Activated CD4-positive, alpha-beta T cell treated with anti-CD3 and anti-CD28 coated beads, Interleukin-2, amount 50 U/mL, for 16 hours (primary cell): ENCODE results near the gene USP46.

Source experiments
- DNase-seq: peaks from one replicate; pipeline ENCODE4 v3.0.0-alpha.2; 2020

Gene USP46

DNA sequence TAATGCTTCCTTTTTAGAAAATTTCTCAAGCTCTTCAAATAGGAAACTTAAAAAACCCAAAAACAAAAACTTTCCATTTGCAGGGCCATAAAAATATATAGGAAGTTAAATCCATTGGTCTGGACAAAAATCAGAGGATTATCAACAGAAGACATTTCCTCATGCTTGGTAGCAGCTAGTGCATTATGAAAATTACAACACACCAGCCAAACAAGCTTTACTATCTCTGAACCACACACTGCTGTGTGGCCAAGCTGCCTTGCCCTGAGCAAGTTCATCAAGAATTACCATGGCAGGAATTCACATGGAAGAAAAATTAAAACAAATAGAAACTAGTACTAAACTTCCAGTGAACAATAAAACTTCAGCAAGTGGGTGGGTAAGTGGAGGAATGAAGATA is 3.6 kb downstream of the USP46 start:
- DNase-seq: no peak

DNA sequence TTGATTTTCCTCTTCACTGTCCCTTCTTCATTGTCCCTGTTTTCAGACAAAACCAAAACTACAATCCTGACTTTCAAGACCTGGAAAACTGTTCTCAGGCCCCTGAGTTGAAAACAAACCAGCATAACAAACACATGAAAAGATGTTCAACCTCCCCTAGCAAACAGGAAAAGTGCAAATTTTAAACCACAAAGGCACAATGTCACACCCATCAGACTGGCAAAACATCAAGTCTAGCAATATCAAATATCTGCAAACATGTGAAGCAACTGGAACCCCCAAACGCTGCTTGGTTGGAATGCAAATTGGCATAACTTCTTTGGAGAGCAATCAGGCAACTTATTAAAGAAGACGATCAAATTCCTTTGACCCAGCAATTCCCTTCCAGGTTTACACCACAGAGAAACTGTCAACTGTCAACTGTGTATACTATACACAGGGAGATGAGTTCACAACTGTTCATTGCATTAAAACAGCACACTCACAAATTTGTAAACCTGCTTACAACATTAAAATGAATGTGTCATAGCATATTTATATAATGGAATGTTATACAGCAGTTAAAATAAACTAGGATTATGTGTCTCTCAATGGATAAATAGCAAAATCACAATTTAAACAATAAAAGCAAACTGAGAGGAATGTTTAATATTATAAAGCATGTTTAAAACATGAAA is 7.0 kb downstream of the USP46 start:
- no peak for DNase-seq

- DNase-seq: peak; percentile 10
Observed at GRCh38 chr4:52648836-52649235, 10.3 kb downstream of the USP46 start.

GRCh38 chr4:52646741-52647140 is 12.4 kb downstream of the USP46 start:
- no peak for DNase-seq

GRCh38 chr4:52646096-52646495 is 13.0 kb downstream of the USP46 start:
- DNase-seq: no peak

DNA sequence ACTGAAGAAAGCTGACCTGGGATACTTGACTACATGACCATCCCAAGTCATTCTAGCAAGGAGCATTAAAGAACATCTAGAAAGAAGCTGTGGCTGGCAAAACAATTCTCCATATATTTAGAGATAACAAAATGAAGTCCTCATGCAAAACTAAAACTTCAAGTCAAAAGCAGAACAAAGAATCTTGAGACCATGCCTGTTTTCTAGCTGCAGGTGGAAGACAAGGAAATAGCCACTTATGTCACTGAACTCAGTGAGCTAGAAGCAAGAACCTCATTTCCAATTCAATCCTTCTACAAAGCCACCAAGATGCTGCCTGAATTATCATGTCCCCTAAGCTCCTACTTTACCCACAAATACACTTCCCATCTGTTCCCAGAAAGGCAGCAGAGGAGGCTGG is 13.8 kb downstream of the USP46 start:
- no peak for DNase-seq

DNA sequence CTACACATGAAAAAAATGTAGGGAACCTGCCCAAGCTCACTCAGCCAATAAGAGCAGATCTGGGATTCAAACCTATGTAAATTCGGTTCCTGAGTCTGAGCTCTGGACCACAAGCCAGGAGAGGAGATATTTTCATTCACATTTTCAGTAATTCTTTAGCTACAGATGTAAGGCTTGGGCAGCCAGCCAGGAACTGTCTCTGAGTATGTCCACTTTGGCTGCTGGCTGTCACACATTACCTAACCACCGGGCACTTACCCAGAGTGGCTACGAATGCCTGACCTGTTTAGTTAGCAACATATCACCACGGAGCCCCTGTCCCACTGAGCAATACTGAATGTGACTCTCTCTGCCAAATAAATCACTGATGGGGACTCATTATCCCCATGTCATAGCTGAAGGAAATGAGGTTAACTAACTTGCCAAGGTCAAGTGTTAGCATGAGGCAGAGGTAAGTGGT is 15.3 kb downstream of the USP46 start:
- no peak for DNase-seq

- DNase-seq: no peak
Observed at GRCh38 chr4:52643190-52643589, 15.9 kb downstream of the USP46 start.

GRCh38 chr4:52641854-52642563 is 17.1 kb downstream of the USP46 start:
- DNase-seq: peak; percentile 77

DNA sequence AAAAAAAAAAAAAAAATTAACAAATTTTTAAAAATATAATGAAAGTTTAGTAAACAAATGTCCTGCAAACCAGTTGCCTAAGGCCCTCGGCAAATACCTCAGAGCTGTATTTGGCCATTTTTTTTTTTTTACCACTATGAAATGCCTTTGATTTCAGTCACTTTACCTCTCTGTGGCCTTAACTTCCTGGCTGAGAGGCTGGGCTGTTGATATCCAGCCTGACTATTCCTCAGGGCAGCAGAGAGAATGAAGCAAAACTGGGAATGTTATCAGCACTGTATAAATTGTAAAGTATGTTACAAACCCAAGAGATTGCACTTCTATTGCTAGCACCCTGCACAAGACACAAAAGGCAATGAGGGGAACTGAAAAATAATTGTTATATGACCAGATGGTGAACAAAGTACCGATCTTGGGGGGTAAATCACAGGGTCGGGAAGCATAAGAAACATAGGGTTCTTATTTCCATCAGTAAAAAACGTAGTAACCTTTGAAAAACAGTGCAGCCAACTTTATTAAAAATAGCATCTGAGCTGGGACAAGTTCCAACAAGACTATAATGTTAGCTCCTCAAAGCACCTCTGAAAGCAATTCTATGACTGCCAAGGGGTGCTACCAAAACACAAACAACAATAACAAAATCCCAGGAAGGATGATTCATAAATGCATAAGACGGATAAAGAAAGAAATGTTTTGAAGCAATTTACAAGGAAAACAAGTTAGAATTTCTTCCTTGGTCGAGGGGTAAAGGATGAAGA is 18.1 kb downstream of the USP46 start:
- no peak for DNase-seq

- no peak for DNase-seq
Observed at GRCh38 chr4:52638717-52639116, 20.4 kb downstream of the USP46 start.

DNA sequence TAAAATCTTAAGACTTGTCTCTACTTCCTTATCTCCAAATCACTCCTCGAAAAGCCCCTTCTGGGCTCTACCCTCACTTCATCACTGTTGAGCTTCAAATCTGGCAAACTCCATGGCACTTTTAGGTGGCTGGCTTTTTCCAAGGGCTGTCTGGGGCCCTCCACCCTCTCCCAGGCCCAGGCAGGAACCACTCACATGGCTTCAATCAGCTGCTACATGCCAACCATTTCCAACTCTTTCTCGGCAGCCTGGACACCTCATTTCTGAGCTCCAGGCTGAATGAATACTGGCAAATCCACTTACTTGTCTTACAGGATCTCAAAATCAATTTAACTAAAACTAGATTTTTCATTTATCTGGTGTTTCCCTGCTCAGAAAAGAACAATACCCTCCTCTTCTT is 22.0 kb downstream of the USP46 start:
- no peak for DNase-seq

- no peak for DNase-seq
Observed at GRCh38 chr4:52635560-52635959, 23.5 kb downstream of the USP46 start.

GRCh38 chr4:52635130-52635529 is 24.0 kb downstream of the USP46 start:
- DNase-seq: no peak

- DNase-seq: no peak
Observed at GRCh38 chr4:52633846-52634245, 25.3 kb downstream of the USP46 start.

DNA sequence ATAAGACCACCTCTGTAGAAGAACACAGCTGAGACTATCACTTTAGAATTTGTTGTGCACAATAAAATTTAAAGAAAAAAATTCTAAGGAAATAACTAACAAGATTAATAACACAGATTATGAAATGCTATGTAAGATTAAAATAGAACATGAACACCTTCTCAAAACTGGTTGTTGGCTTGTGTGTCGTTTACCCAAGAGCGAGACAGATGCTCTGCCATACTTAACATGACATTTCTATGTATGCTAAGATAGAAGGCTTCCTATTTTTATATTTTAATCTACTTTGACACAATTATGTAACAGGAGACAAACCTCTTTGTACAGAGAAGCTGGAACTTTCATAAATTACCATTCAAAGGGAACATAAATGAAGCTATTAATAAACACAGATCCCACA is 30.1 kb downstream of the USP46 start:
- DNase-seq: no peak

GRCh38 chr4:52628543-52628942 is 30.6 kb downstream of the USP46 start:
- DNase-seq: no peak

DNA sequence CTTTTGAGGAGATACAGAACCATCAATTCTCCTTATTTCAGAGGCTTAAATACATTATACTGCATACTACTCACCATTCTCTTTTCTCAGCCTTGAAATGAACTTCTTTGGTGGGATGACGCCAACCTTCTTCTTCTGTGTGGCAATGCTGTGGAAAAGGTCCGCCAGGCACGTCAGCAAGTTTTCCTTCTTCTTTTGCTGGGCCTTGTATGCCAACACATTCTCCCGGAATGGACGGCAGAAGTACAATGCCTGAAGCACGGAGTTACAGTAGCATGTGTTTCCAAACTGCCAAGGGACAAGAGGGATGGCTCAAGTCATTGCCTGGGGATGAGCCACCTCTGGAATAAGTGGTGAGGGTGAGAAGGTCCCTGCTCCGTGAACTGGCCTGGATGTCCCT is 31.2 kb downstream of the USP46 start:
- DNase-seq: no peak

GRCh38 chr4:52625216-52625615 is 33.9 kb downstream of the USP46 start:
- DNase-seq: no peak

DNA sequence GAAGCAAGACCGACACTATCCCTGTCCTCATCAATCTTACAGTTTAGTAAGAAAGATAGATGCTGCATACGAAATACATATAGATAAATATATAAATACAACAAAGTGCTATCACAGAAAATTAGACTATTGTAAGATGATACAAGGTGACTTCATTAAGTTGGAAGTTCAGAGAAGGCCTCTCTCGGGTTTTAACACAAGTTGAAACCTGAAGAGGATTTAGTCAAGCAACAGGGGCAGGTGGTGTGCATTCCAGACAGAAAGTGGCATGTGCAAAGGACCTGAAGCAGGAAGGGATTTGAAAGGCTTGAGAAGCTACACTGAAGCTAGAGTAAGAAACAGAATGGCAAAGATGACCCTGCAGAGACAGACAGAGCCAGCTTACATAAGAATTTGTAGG is 36.5 kb downstream of the USP46 start:
- DNase-seq: no peak

- no peak for DNase-seq
Observed at GRCh38 chr4:52621567-52621966, 37.5 kb downstream of the USP46 start.

- DNase-seq: no peak
Observed at GRCh38 chr4:52619591-52619931, 39.5 kb downstream of the USP46 start.

GRCh38 chr4:52618795-52619590 is 40.1 kb downstream of the USP46 start:
- no peak for DNase-seq
